Stimulated activated CD8-positive, alpha-beta memory T cell treated with anti-CD3 and anti-CD28 coated beads, Interleukin-15, amount 100 ng/mL, for 4 hours (primary cell): ENCODE data around the gene PEX16.

Experiments used
- DNase-seq, 2 donors: peaks; one replicate each; pipeline ENCODE4 v3.0.0-alpha.2; 2020; ENCODE audit warnings: low read depth in 2 of 2

The PEX16 gene

GRCh38 chr11:45930951-45931570, 13.4 kb upstream of the PEX16 start:
- DNase-seq: no peak

- DNase-seq: no peak
These were observed 12.5 kb upstream of the PEX16 start for GRCh38 chr11:45930031-45930794.

- DNase-seq: no peak
These were observed 11.9 kb upstream of the PEX16 start for GRCh38 chr11:45929486-45930030.

GRCh38 chr11:45928535-45929215, 11.0 kb upstream of the PEX16 start:
- no peak for DNase-seq

GRCh38 chr11:45927684-45928413, 10.2 kb upstream of the PEX16 start:
- DNase-seq: no peak

GRCh38 chr11:45927332-45927683, 9.6 kb upstream of the PEX16 start:
- DNase-seq: no peak

- DNase-seq: no peak
These were observed 9.1 kb upstream of the PEX16 start for GRCh38 chr11:45926536-45927331.

- DNase-seq: no peak
These were observed 8.3 kb upstream of the PEX16 start for GRCh38 chr11:45926001-45926401.

- DNase-seq: no peak
These were observed 7.9 kb upstream of the PEX16 start for GRCh38 chr11:45925550-45925949.

GRCh38 chr11:45924927-45925326, 7.2 kb upstream of the PEX16 start:
- no peak for DNase-seq

- no peak for DNase-seq
These were observed 6.6 kb upstream of the PEX16 start for GRCh38 chr11:45924036-45924915.

- DNase-seq: no peak
These were observed 4.9 kb upstream of the PEX16 start, which contains the start of gene LARGE2 for GRCh38 chr11:45922425-45923082. TSS of gene LARGE2 (plus strand) at chr11:45922656. CDS start at chr11:45922883, 227 bp downstream.

GRCh38 chr11:45921561-45922424, 4.1 kb upstream of the PEX16 start:
- DNase-seq: no peak

- DNase-seq: no peak
These were observed 3.1 kb upstream of the PEX16 start for GRCh38 chr11:45920531-45921477.

- no peak for DNase-seq
These were observed 2.3 kb upstream of the PEX16 start for GRCh38 chr11:45919806-45920530.

- DNase-seq: no peak
These were observed 1.4 kb upstream of the PEX16 start for GRCh38 chr11:45918962-45919675.
